Ectodermal cell (in vitro differentiated cells): ENCODE data around the gene KIF16B.

Source experiments
- H3K27ac ChIP-seq: 2 replicates; pipeline ENCODE4 v1.7.0; 2013; ENCODE audit warnings: mild to moderate bottlenecking, low read depth, low read length; ENCODE audit not compliant: insufficient read depth, poor library complexity, severe bottlenecking
- H3K27me3 ChIP-seq: 2 replicates; pipeline ENCODE4 v1.7.0; 2013; ENCODE audit warnings: mild to moderate bottlenecking, low read length; ENCODE audit not compliant: insufficient read depth, control insufficient read depth, poor library complexity, severe bottlenecking
- H3K36me3 ChIP-seq: one replicate; pipeline ENCODE4 v1.7.0; 2013; ENCODE audit warnings: low read length; ENCODE audit not compliant: control insufficient read depth, insufficient read depth
- H3K4me1 ChIP-seq: one replicate; pipeline ENCODE4 v1.7.0; 2013; ENCODE audit warnings: low read length; ENCODE audit not compliant: control insufficient read depth, insufficient read depth
- H3K4me3 ChIP-seq: 2 replicates; pipeline ENCODE4 v1.7.0; 2013; ENCODE audit warnings: low read depth, low read length, control low read depth; ENCODE audit not compliant: insufficient read depth
- H3K9me3 ChIP-seq: 2 replicates; pipeline ENCODE4 v1.7.0; 2013; ENCODE audit warnings: mild to moderate bottlenecking, low read length, moderate library complexity; ENCODE audit not compliant: control insufficient read depth
- WGBS, 2 experiments: methylation state at CpG; one replicate each; pipeline ENCODE4 v1.1.7; 2013; ENCODE audit warnings: missing lambda C conversion rate in 2 of 2; 5-methylcytosine and 5-hydroxymethylcytosine counted together

The KIF16B gene

GRCh38 chr20:16542477-16542876 lies 30.8 kb downstream of the KIF16B start:
- Histone ChIP-seq H3K9me3 (no peaks in the 10 kb centered on the region), H3K27me3 (no peaks in the 10 kb centered on the region), H3K4me1 (no peaks in the 10 kb centered on the region), H3K4me3 (no peak overlapping the region), H3K36me3 (no peaks in the 10 kb centered on the region), H3K27ac (no peak overlapping the region)
- 85 to 87% methylated on average over 4 of the region's 4 CpGs for WGBS, 2 experiments

GRCh38 chr20:16541878-16542277 lies 31.4 kb downstream of the KIF16B start:
- Histone ChIP-seq H3K36me3 (no peaks in the 10 kb centered on the region), H3K9me3 (no peaks in the 10 kb centered on the region), H3K4me1 (no peaks in the 10 kb centered on the region), H3K27me3 (no peaks in the 10 kb centered on the region), H3K4me3 (no peak overlapping the region), H3K27ac (no peak overlapping the region)
- WGBS, 2 experiments = 91 to 92% methylated on average over 3 of the region's 3 CpGs

- Histone ChIP-seq H3K4me3 (no peak overlapping the region), H3K4me1 (no peaks in the 10 kb centered on the region), H3K27me3 (no peaks in the 10 kb centered on the region), H3K9me3 (no peaks in the 10 kb centered on the region), H3K27ac (no peak overlapping the region), H3K36me3 (no peaks in the 10 kb centered on the region)
- 92 to 94% methylated on average over 6 of the region's 6 CpGs for WGBS, 2 experiments
Measured at GRCh38 chr20:16541226-16541625, 32.0 kb downstream of the KIF16B start.

GRCh38 chr20:16539280-16540021 lies 33.8 kb downstream of the KIF16B start:
- WGBS, 2 experiments = 85 to 90% methylated on average over 5 of the region's 5 CpGs
- no peak overlapping the region for H3K27ac ChIP-seq
- no peaks in the 10 kb centered on the region for H3K4me1 ChIP-seq
- H3K9me3 ChIP-seq = no peaks in the 10 kb centered on the region
- no peak overlapping the region for H3K4me3 ChIP-seq
- H3K36me3 ChIP-seq = no peaks in the 10 kb centered on the region
- no peaks in the 10 kb centered on the region for H3K27me3 ChIP-seq

- 93 to 95% methylated on average over 4 of the region's 4 CpGs for WGBS, 2 experiments
- H3K27me3 ChIP-seq = no peaks in the 10 kb centered on the region
- no peaks in the 10 kb centered on the region for H3K9me3 ChIP-seq
- no peaks in the 10 kb centered on the region for H3K4me1 ChIP-seq
- no peaks in the 10 kb centered on the region for H3K36me3 ChIP-seq
- no peak overlapping the region for H3K27ac ChIP-seq
- no peak overlapping the region for H3K4me3 ChIP-seq
Measured at GRCh38 chr20:16538779-16539178, 34.5 kb downstream of the KIF16B start.

GRCh38 chr20:16537918-16538317 lies 35.3 kb downstream of the KIF16B start:
- Histone ChIP-seq H3K36me3 (no peaks in the 10 kb centered on the region), H3K4me3 (no peak overlapping the region), H3K27ac (no peak overlapping the region), H3K4me1 (no peaks in the 10 kb centered on the region), H3K9me3 (no peaks in the 10 kb centered on the region), H3K27me3 (no peaks in the 10 kb centered on the region)
- 87 to 95% methylated on average over 2 of the region's 2 CpGs for WGBS, 2 experiments

- Histone ChIP-seq H3K4me3 (no peak overlapping the region), H3K9me3 (no peaks in the 10 kb centered on the region), H3K27ac (no peak overlapping the region), H3K4me1 (no peaks in the 10 kb centered on the region), H3K36me3 (no peaks in the 10 kb centered on the region), H3K27me3 (no peaks in the 10 kb centered on the region)
- WGBS, 2 experiments = 92% methylated on average over 4 of the region's 4 CpGs
Measured at GRCh38 chr20:16537025-16537665, 36.1 kb downstream of the KIF16B start.

- H3K4me1 ChIP-seq = no peaks in the 10 kb centered on the region
- WGBS, 2 experiments = 86% methylated on average over 1 of the region's 2 CpGs; no CpG with 5 or more reads in 1 of the 2 experiments
- no peak overlapping the region for H3K4me3 ChIP-seq
- no peaks in the 10 kb centered on the region for H3K36me3 ChIP-seq
- no peaks in the 10 kb centered on the region for H3K9me3 ChIP-seq
- no peak overlapping the region for H3K27ac ChIP-seq
- no peaks in the 10 kb centered on the region for H3K27me3 ChIP-seq
Measured at GRCh38 chr20:16535277-16535676, 38.0 kb downstream of the KIF16B start.

- WGBS, 2 experiments = 100% methylated on average over 1 of the region's 1 CpG; no CpG with 5 or more reads in 1 of the 2 experiments
- Histone ChIP-seq H3K9me3 (no peaks in the 10 kb centered on the region), H3K27ac (no peak overlapping the region), H3K4me3 (no peak overlapping the region), H3K4me1 (no peaks in the 10 kb centered on the region), H3K36me3 (no peaks in the 10 kb centered on the region), H3K27me3 (no peaks in the 10 kb centered on the region)
Measured at GRCh38 chr20:16533502-16533901, 39.7 kb downstream of the KIF16B start.

- no peak overlapping the region for H3K27ac ChIP-seq
- no peaks in the 10 kb centered on the region for H3K9me3 ChIP-seq
- H3K27me3 ChIP-seq = no peaks in the 10 kb centered on the region
- no peaks in the 10 kb centered on the region for H3K36me3 ChIP-seq
- H3K4me1 ChIP-seq = no peaks in the 10 kb centered on the region
- WGBS, 2 experiments = 93% methylated on average over 8 of the region's 8 CpGs
- H3K4me3 ChIP-seq = no peak overlapping the region
Measured at GRCh38 chr20:16531485-16531884, 41.8 kb downstream of the KIF16B start.
